Natural killer cell (primary cell): ENCODE measurements around the gene HELLS. TPM values are rescaled to one million over a fixed set of nuclear protein-coding genes. Genes with fewer than 3 reads are reported as not detected.
"Not testable (repeated sequence)": the region's sequence is repeated elsewhere in the genome, so short reads cannot be mapped to it uniquely, and the experiment has no call there.

Source experiments
- ATAC-seq, 3 donors: fragments of 150-1000 bp in 2 of 3; fragments of 200-7000 bp in 1 of 3; cut with Tn5 transposase; 1 replicate in 1 of 3; 2 replicates in 2 of 3; pipeline ENCODE4 v1.10.0; 2021; ENCODE audit warnings: mild to moderate bottlenecking in 2 of 3, moderate library complexity in 2 of 3
- DNase-seq, 2 donors: peaks; one replicate each; pipeline versions ENCODE4 v3.0.0 to v3.0.0-alpha.2; 2013 to 2021; ENCODE audit warnings: mixed read lengths in 1 of 2
- H3K27ac ChIP-seq: one replicate; pipeline ENCODE4 v1.5.1; 2013; ENCODE audit warnings: mild to moderate bottlenecking, low read length
- H3K27me3 ChIP-seq: one replicate; pipeline ENCODE4 v1.6.1; 2013; ENCODE audit warnings: low read length; ENCODE audit not compliant: control insufficient read depth, insufficient read depth
- H3K36me3 ChIP-seq: one replicate; pipeline ENCODE4 v1.6.1; 2013; ENCODE audit warnings: low read length; ENCODE audit not compliant: control insufficient read depth, insufficient read depth
- H3K4me1 ChIP-seq: one replicate; pipeline ENCODE4 v1.6.1; 2013; ENCODE audit warnings: low read length; ENCODE audit not compliant: control insufficient read depth, insufficient read depth
- H3K4me3 ChIP-seq: one replicate; pipeline ENCODE4 v1.5.1; 2013; ENCODE audit warnings: low read length
- H3K9me3 ChIP-seq: one replicate; pipeline ENCODE4 v1.6.1; 2013; ENCODE audit warnings: low read length; ENCODE audit not compliant: control insufficient read depth, insufficient read depth
- H3K27ac Mint-ChIP-seq, 2 donors: one replicate each; pipeline ENCODE4 v1.8.0; 2022; ENCODE audit warnings: mild to moderate bottlenecking in 2 of 2, mixed read lengths in 2 of 2, moderate library complexity in 1 of 2
- H3K27me3 Mint-ChIP-seq, 2 donors: one replicate each; pipeline ENCODE4 v1.8.0; 2022; ENCODE audit warnings: low read depth in 2 of 2, mixed read lengths in 2 of 2
- H3K36me3 Mint-ChIP-seq: one replicate; pipeline ENCODE4 v1.8.0; 2022; ENCODE audit warnings: mixed read lengths
- H3K4me1 Mint-ChIP-seq, 2 donors: one replicate each; pipeline ENCODE4 v1.8.0; 2022; ENCODE audit warnings: mixed read lengths in 2 of 2
- H3K4me3 Mint-ChIP-seq: one replicate; pipeline ENCODE4 v1.8.0; 2022; ENCODE audit warnings: mild to moderate bottlenecking, moderate library complexity, mixed read lengths
- H3K9me3 Mint-ChIP-seq, 2 donors: one replicate each; pipeline ENCODE4 v1.8.0; 2022; ENCODE audit warnings: mixed read lengths in 2 of 2
- CTCF ChIP-seq: fragments of 200-600 bp; IDR thresholded peaks from one replicate; pipeline ENCODE4 v1.8.0; 2022; ENCODE audit warnings: antibody characterized with exemption
- WGBS: methylation state at CpG from one replicate; pipeline ENCODE4 v1.1.7; 2013; ENCODE audit warnings: missing lambda C conversion rate; ENCODE audit not compliant: insufficient coverage; 5-methylcytosine and 5-hydroxymethylcytosine counted together
- intact Hi-C: fragments of 100-400 bp; cut with micrococcal nuclease; formaldehyde crosslinking; loops from one replicate; pipeline ENCODE4 v1.14.2; 2022
- total RNA-seq, 4 donors: library from RNA; stranded (reverse); fragments of 120-200 nt in 1 of 4; gene quantifications; one replicate each; pipeline versions ENCODE4 v1.2.3 to v1.2.4, GENCODE V29; 2013 to 2022

HELLS gene
- total RNA-seq, 3 donors from 2014 or later (not counting 1 experiment from before 2014, with no cell fraction given) = 9.4 to 10.4 (median 10.2) TPM

DNA sequence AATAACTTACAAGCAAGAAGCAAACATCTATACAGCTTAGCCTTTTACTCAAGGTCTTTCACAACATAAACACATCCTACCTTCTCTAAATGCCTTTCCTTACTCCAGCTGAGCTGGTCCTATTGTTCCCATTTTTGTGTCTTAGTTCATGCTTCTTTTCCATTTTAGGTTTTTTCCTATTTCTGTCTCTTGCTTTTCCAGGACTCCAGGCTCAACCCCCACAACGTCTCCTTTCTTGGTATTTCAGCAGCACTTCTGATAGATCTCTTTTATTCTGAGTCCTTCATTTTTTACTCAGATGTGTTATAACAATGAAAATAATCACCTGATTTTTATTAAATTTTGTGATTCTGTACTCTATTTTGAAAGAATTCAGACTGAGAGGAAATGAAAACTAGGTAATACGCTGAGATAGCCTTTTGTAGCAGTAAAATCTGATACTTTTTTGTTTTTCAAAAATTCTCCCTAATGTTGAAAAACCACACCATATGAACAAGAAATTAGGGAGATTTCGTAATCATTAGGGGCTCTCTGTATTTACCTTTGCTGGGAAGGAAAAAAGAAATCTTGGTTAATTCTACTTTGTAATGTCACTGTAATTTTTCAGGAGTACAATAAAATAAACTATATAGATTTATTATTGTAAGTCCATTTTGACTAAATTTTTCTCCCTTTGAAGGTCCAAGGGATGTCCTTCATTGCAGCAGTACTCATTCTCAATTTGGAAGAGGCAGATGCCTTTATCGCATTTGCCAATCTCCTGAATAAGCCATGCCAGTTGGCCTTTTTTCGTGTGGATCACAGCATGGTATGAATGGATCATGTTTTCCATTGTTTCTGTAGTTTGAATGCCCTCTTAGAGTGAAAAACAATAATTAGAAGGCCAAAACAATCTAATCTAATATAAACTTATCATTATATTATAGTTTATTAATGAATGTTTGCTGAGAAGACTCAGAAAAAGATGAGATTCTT lies 24.0 kb upstream of the HELLS start:
- Histone ChIP-seq H3K27me3 (no peaks in the 10 kb centered on the region), H3K4me3 (no peak overlapping the region), H3K36me3 (no peaks in the 10 kb centered on the region), H3K9me3 (no peaks in the 10 kb centered on the region), H3K27ac (no peak overlapping the region), H3K4me1 (no peaks in the 10 kb centered on the region)
- H3K27ac Mint-ChIP-seq = no peak overlapping the region
- H3K9me3 Mint-ChIP-seq = no peaks in the 10 kb centered on the region
- H3K4me3 Mint-ChIP-seq = no peak overlapping the region
- H3K27me3 Mint-ChIP-seq = no peaks in the 10 kb centered on the region
- 95% methylated on average over 3 of the region's 5 CpGs for WGBS
- ATAC-seq = no peak
- no peaks in the 10 kb centered on the region for H3K4me1 Mint-ChIP-seq
- DNase-seq = no peak
- intact Hi-C loops = no loop called here
- no peaks in the 10 kb centered on the region for H3K36me3 Mint-ChIP-seq
- TF ChIP-seq CTCF = no peak

GRCh38 chr10:94524146-94524545 lies 21.4 kb upstream of the HELLS start:
- Histone ChIP-seq H3K4me3 (no peak overlapping the region), H3K36me3 (no peaks in the 10 kb centered on the region), H3K4me1 (no peaks in the 10 kb centered on the region), H3K9me3 (no peaks in the 10 kb centered on the region), H3K27me3 (no peaks in the 10 kb centered on the region), H3K27ac (no peak overlapping the region)
- no peak overlapping the region for H3K4me3 Mint-ChIP-seq
- intact Hi-C loops = no loop called here
- WGBS = 67% methylated on average over 6 of the region's 7 CpGs
- no peak overlapping the region for H3K27ac Mint-ChIP-seq
- no peaks in the 10 kb centered on the region for H3K9me3 Mint-ChIP-seq
- H3K27me3 Mint-ChIP-seq = peaks cover 0 to 4% of the 10 kb centered on the region in 2 donors
- TF ChIP-seq CTCF = no peak
- H3K4me1 Mint-ChIP-seq = no peaks in the 10 kb centered on the region
- DNase-seq (no peak), ATAC-seq (no peak)
- H3K36me3 Mint-ChIP-seq = no peaks in the 10 kb centered on the region

GRCh38 chr10:94524711-94525110 lies 20.9 kb upstream of the HELLS start:
- TF ChIP-seq CTCF = no peak
- Histone ChIP-seq H3K4me1 (no peaks in the 10 kb centered on the region), H3K27me3 (no peaks in the 10 kb centered on the region), H3K36me3 (no peaks in the 10 kb centered on the region), H3K9me3 (no peaks in the 10 kb centered on the region), H3K27ac (no peak overlapping the region), H3K4me3 (no peak overlapping the region)
- Mint-ChIP-seq H3K4me3 (no peak overlapping the region), H3K4me1 (no peaks in the 10 kb centered on the region), H3K27ac (no peak overlapping the region), H3K9me3 (no peaks in the 10 kb centered on the region), H3K36me3 (no peaks in the 10 kb centered on the region), H3K27me3 (peaks cover 0 to 4% of the 10 kb centered on the region in 2 donors)
- ATAC-seq = no peak
- intact Hi-C loops = no loop called here
- WGBS = no CpG with 5 or more reads among the region's 5 CpGs
- DNase-seq = no peak

GRCh38 chr10:94531550-94531949 lies 14.0 kb upstream of the HELLS start:
- H3K4me1 Mint-ChIP-seq, DNase-seq, H3K27me3 ChIP-seq: not testable (repeated sequence)

More at GRCh38 chr10:94531550-94531949, 14.0 kb upstream of the HELLS start:
- H3K27ac Mint-ChIP-seq, H3K9me3 Mint-ChIP-seq, H3K36me3 Mint-ChIP-seq, intact Hi-C loops, H3K36me3 ChIP-seq, H3K4me3 ChIP-seq, H3K9me3 ChIP-seq, H3K4me1 ChIP-seq, H3K27me3 Mint-ChIP-seq, ATAC-seq, H3K4me3 Mint-ChIP-seq, H3K27ac ChIP-seq: not testable (repeated sequence)
